Fibroblast of skin of right biceps (primary cell): ENCODE results near the gene HAUS2.
"Not testable (repeated sequence)": the region's sequence is repeated elsewhere in the genome, so short reads cannot be mapped to it uniquely, and the experiment has no call there.

Experiments
- DNase-seq: peaks from one replicate; pipeline ENCODE4 v3.0.0-alpha.2; 2013

The HAUS2 gene

GRCh38 chr15:42576040-42576594, 27.5 kb downstream of the HAUS2 start:
- DNase-seq, result no peak

GRCh38 chr15:42576776-42577175, 28.1 kb downstream of the HAUS2 start:
- DNase-seq, result no peak

GRCh38 chr15:42577514-42578031, 28.9 kb downstream of the HAUS2 start:
- peak; percentile 79 for DNase-seq

- no peak for DNase-seq
These were observed 30.4 kb downstream of the HAUS2 start for GRCh38 chr15:42578984-42579537.

- peak; percentile 77 for DNase-seq
These were observed 32.7 kb downstream of the HAUS2 start for GRCh38 chr15:42581272-42581730.

GRCh38 chr15:42582569-42583375, 34.1 kb downstream of the HAUS2 start:
- no peak for DNase-seq

- DNase-seq, result no peak
These were observed 35.6 kb downstream of the HAUS2 start for GRCh38 chr15:42584031-42584765.

- no peak for DNase-seq
These were observed 42.1 kb downstream of the HAUS2 start for GRCh38 chr15:42590619-42591237.

- DNase-seq, result peak; percentile 70
These were observed 42.7 kb downstream of the HAUS2 start for GRCh38 chr15:42591238-42591934.

GRCh38 chr15:42592716-42593115, 44.1 kb downstream of the HAUS2 start:
- no peak for DNase-seq

GRCh38 chr15:42593143-42593542, 44.5 kb downstream of the HAUS2 start:
- peak; percentile 36 for DNase-seq

GRCh38 chr15:42594095-42594494, 45.5 kb downstream of the HAUS2 start:
- peak; percentile 16 for DNase-seq

GRCh38 chr15:42595626-42596240, 47.1 kb downstream of the HAUS2 start:
- no peak for DNase-seq

GRCh38 chr15:42601316-42601715, 52.7 kb downstream of the HAUS2 start:
- DNase-seq, result not testable (repeated sequence)

- no peak for DNase-seq
These were observed 53.9 kb downstream of the HAUS2 start for GRCh38 chr15:42602501-42602900.

GRCh38 chr15:42603978-42604377, 55.3 kb downstream of the HAUS2 start:
- DNase-seq, result no peak

GRCh38 chr15:42604894-42605744, 56.5 kb downstream of the HAUS2 start:
- peak; percentile 49 for DNase-seq

- DNase-seq, result no peak
These were observed 57.2 kb downstream of the HAUS2 start for GRCh38 chr15:42605796-42606195.

GRCh38 chr15:42608110-42608531, 59.5 kb downstream of the HAUS2 start:
- peak; percentile 21 for DNase-seq

- no peak for DNase-seq
These were observed 60.3 kb downstream of the HAUS2 start for GRCh38 chr15:42608752-42609488.
